ENCODE data around the gene TIMM50. TPM values are rescaled to one million over a fixed set of nuclear protein-coding genes. Genes with fewer than 3 reads are reported as not detected.
"Not testable (repeated sequence)": the region's sequence is repeated elsewhere in the genome, so short reads cannot be mapped to it uniquely, and the experiment has no call there.

TIMM50 gene
- total RNA-seq, 4 donors from 2014 or later = 50.8 to 53.5 (median 52.4) TPM

GRCh38 chr19:39445196-39446111, 35.2 kb upstream of the TIMM50 start, which contains the start of gene SUPT5H:
Gene SUPT5H, plus strand, starts transcription at chr19:39445582. Its CDS starts 309 bp downstream, at chr19:39445891.
- peak; percentile 97 for ATAC-seq
- TF ChIP-seq POLR2AphosphoS5 (IDR thresholded peaks at IDR 0.05) = peak; percentile 98
- no peak for TF ChIP-seq CTCF (IDR thresholded peaks at IDR 0.05)
- peak; percentile 85 for TF ChIP-seq POLR2A (IDR thresholded peaks at IDR 0.05)
- WGBS, 2 donors (ENCODE audit: low coverage in 1 of 2) = 0% methylated on average over 9 to 27 of the region's 68 CpGs
- H3K36me3 ChIP-seq = peaks cover 0 to 28% of the 10 kb centered on the region in 2 donors
- no peaks in the 10 kb centered on the region for H3K9me3 ChIP-seq
- H3K27me3 ChIP-seq = no peaks in the 10 kb centered on the region
- H3K27ac ChIP-seq = peak within 1 kb of the TSS; percentile 84 to 93 (median 90)
- H3K4me3 ChIP-seq = peak within 1 kb of the TSS; percentile 58 to 75
- H3K4me1 ChIP-seq = peaks cover 4 to 61% (median 22%) of the 10 kb centered on the region in 3 donors

- peak overlapping the region in 2 of 4 donors; percentile 92 to 93 for H3K27ac ChIP-seq
- no peaks in the 10 kb centered on the region for H3K9me3 ChIP-seq
- 77 to 84% methylated on average over 6 to 10 of the region's 16 CpGs for WGBS, 2 donors (ENCODE audit: low coverage in 1 of 2)
- TF ChIP-seq POLR2A (IDR thresholded peaks at IDR 0.05) = no peak
- TF ChIP-seq CTCF (IDR thresholded peaks at IDR 0.05) = no peak
- no peak for TF ChIP-seq EP300 (IDR thresholded peaks at IDR 0.05)
- no peak for TF ChIP-seq POLR2AphosphoS5 (IDR thresholded peaks at IDR 0.05)
- H3K4me3 ChIP-seq = peak overlapping the region; percentile 58 to 75
- peaks cover 4 to 58% (median 22%) of the 10 kb centered on the region in 3 donors for H3K4me1 ChIP-seq
- H3K27me3 ChIP-seq = no peaks in the 10 kb centered on the region
- ATAC-seq = no peak
- peaks cover 0 to 30% of the 10 kb centered on the region in 2 donors for H3K36me3 ChIP-seq
Measured at GRCh38 chr19:39446365-39447084, 34.1 kb upstream of the TIMM50 start.

GRCh38 chr19:39448271-39448670, 32.4 kb upstream of the TIMM50 start:
- no peak overlapping the region for H3K27ac ChIP-seq
- no peaks in the 10 kb centered on the region for H3K9me3 ChIP-seq
- ATAC-seq = no peak
- H3K4me3 ChIP-seq = no peak overlapping the region
- peaks cover 4 to 65% (median 22%) of the 10 kb centered on the region in 3 donors for H3K4me1 ChIP-seq
- WGBS, 2 donors (ENCODE audit: low coverage in 1 of 2) = 40% methylated on average over 1 of the region's 3 CpGs; no CpG with 5 or more reads in 1 of the 2 donors
- H3K27me3 ChIP-seq = no peaks in the 10 kb centered on the region
- TF ChIP-seq CTCF (IDR thresholded peaks at IDR 0.05) (no peak), POLR2A (IDR thresholded peaks at IDR 0.05) (no peak), EP300 (IDR thresholded peaks at IDR 0.05) (no peak), POLR2AphosphoS5 (IDR thresholded peaks at IDR 0.05) (no peak)
- H3K36me3 ChIP-seq = peaks cover 0 to 48% of the 10 kb centered on the region in 2 donors

DNA sequence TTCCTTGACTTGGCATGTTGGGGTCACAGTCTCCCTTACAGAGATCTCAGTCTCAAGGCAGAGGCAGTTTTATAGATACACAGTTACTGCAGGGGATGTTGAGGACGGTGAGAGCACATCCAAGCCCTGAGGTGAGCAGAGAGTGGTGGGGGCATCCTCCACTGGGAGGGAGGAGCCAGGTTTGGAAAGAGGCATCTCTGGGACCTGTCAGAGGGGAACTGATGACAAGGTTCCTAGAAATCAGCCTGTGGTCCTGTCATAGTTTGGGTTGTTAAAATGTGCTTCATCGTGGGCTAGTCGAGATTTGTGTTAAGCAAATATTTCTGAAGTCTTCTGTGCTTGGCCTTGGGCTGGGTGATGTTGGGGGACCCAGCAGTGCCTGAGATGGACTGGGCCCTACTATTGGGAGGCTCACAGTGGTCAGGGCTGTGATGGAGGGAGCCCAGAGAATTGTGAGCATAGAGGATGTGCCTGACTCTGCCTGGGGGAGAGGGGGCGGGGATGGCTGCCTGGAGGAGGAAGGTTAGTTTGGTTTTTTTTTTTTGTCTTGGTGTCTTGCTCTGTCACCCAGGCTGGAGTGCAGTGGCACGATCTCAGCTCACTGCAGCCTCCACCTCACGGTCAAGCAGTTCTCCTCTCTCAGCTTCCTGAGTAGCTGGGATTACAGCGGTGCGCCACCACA, 31.4 kb upstream of the TIMM50 start:
- H3K4me1 ChIP-seq = peaks cover 4 to 61% (median 21%) of the 10 kb centered on the region in 3 donors
- TF ChIP-seq CTCF (IDR thresholded peaks at IDR 0.05) (no peak), POLR2A (IDR thresholded peaks at IDR 0.05) (no peak), EP300 (IDR thresholded peaks at IDR 0.05) (no peak)
- H3K27me3 ChIP-seq = no peaks in the 10 kb centered on the region
- H3K4me3 ChIP-seq = no peak overlapping the region
- H3K36me3 ChIP-seq = peaks cover 0 to 58% of the 10 kb centered on the region in 2 donors
- ATAC-seq = no peak
- H3K27ac ChIP-seq = no peak overlapping the region
- 17 to 70% methylated on average over 2 to 3 of the region's 8 CpGs for WGBS, 2 donors (ENCODE audit: low coverage in 1 of 2)
- H3K9me3 ChIP-seq = no peaks in the 10 kb centered on the region

GRCh38 chr19:39451257-39451656, 29.4 kb upstream of the TIMM50 start:
- not testable (repeated sequence) for H3K9me3 ChIP-seq, ATAC-seq, H3K27me3 ChIP-seq, H3K4me3 ChIP-seq, H3K27ac ChIP-seq
- H3K36me3 ChIP-seq = peaks cover 0 to 72% of the 10 kb centered on the region in 2 donors
- H3K4me1 ChIP-seq = peaks cover 3 to 52% (median 17%) of the 10 kb centered on the region in 3 donors
- WGBS, 2 donors (ENCODE audit: low coverage in 1 of 2) = 76% methylated on average over 4 of the region's 8 CpGs; no CpG with 5 or more reads in 1 of the 2 donors
